HepG2 (cell line): ENCODE measurements around the gene ZG16. TPM values are rescaled to one million over a fixed set of nuclear protein-coding genes. Genes with fewer than 3 reads are reported as not detected.
A peak's percentile ranks its signal among the peaks of the same experiment; 100 is the strongest.

Experiments used
- PRDM4 ChIP-seq: sonication (generic); formaldehyde crosslinking; IDR thresholded peaks from 2 replicates; pipeline ENCODE4 v1.9.0; 2021; ENCODE audit warnings: missing genetic modification reagents, borderline replicate concordance
- RBM39 ChIP-seq: fragments of 200-400 bp; formaldehyde crosslinking; IDR thresholded peaks from one replicate; pipeline ENCODE4 v1.6.1; 2018; ENCODE audit warnings: antibody characterized with exemption, mild to moderate bottlenecking, low read depth, low read length; ENCODE audit not compliant: poor library complexity, severe bottlenecking
- RFX3 ChIP-seq: IDR thresholded peaks from 2 replicates; pipeline ENCODE4 v1.6.1; 2016; ENCODE audit warnings: missing biosample characterization, missing genetic modification reagents
- RXRA ChIP-seq: sonication (generic); formaldehyde crosslinking; IDR thresholded peaks from 2 replicates; pipeline ENCODE4 v1.5.1; 2020; ENCODE audit warnings: missing genetic modification reagents
- YEATS4 ChIP-seq: sonication (generic); formaldehyde crosslinking; IDR thresholded peaks from 2 replicates; pipeline ENCODE4 v1.4.0; 2020; ENCODE audit warnings: missing genetic modification reagents, borderline replicate concordance
- ZFYVE20 ChIP-seq: sonication (generic); formaldehyde crosslinking; IDR thresholded peaks from 2 replicates; pipeline ENCODE4 v1.8.0; 2023; ENCODE audit warnings: low read depth, mild to moderate bottlenecking, moderate library complexity, missing genetic modification reagents, borderline replicate concordance
- ZHX2 ChIP-seq, 2 experiments: sonication (generic) in 1 of 2; formaldehyde crosslinking in 1 of 2; IDR thresholded peaks; 2 replicates each; pipeline versions ENCODE4 v1.6.1 to v1.9.0; 2014 to 2022; ENCODE audit warnings: antibody characterized with exemption in 1 of 2, borderline replicate concordance in 1 of 2, inconsistent platforms in 1 of 2, low read depth in 1 of 2, missing genetic modification reagents in 1 of 2
- ZNF496 ChIP-seq: sonication (generic); formaldehyde crosslinking; IDR thresholded peaks from 2 replicates; pipeline ENCODE4 v1.8.1; 2023; ENCODE audit warnings: mild to moderate bottlenecking, moderate library complexity, missing genetic modification reagents; ENCODE audit not compliant: insufficient replicate concordance
- ZNF552 ChIP-seq: sonication (generic); formaldehyde crosslinking; IDR thresholded peaks from 2 replicates; pipeline ENCODE4 v1.9.0; 2022; ENCODE audit warnings: missing genetic modification reagents, mild to moderate bottlenecking, borderline replicate concordance
- ZNF614 ChIP-seq: IDR thresholded peaks from 2 replicates; pipeline ENCODE4 v1.6.1; 2018; ENCODE audit warnings: missing biosample characterization, missing genetic modification reagents, inconsistent platforms, borderline replicate concordance
- ZNF687 ChIP-seq: sonication (generic); formaldehyde crosslinking; IDR thresholded peaks from 2 replicates; pipeline ENCODE4 v1.5.1; 2020; ENCODE audit warnings: mild to moderate bottlenecking, missing genetic modification reagents, moderate library complexity
- ZNF691 ChIP-seq: sonication (generic); formaldehyde crosslinking; IDR thresholded peaks from 2 replicates; pipeline ENCODE4 v1.4.0; 2020; ENCODE audit warnings: missing genetic modification reagents, low read depth, mild to moderate bottlenecking, borderline replicate concordance
- ZNF879 ChIP-seq: sonication (generic); formaldehyde crosslinking; IDR thresholded peaks from 2 replicates; pipeline ENCODE4 v1.8.1; 2023; ENCODE audit warnings: missing genetic modification reagents
- polyA plus RNA-seq, 8 experiments: library from polyadenylated mRNA; depleted of rRNA in 3 of 8; stranded (reverse) in 7 of 8; unstranded in 1 of 8; fragments of >200 nt; fragmentation: Illumina TruSeq in 4 of 8; extraction: Trizol in 4 of 8; gene quantifications; 2 replicates each; pipeline versions ENCODE4 v1.2.1 to v1.2.3, GENCODE V29; 2011 to 2016; ENCODE audit warnings: low read depth in 4 of 8, missing spikeins in 1 of 8, mixed read lengths in 1 of 8; ENCODE audit not compliant: insufficient read depth in 1 of 8
- total RNA-seq, 5 experiments: library from RNA; depleted of rRNA; stranded (reverse); fragments of >200 nt; fragmentation: Illumina TruSeq; extraction: Trizol; gene quantifications; 2 replicates each; pipeline ENCODE4 v1.2.3, GENCODE V29; 2016; ENCODE audit warnings: low read depth in 1 of 5

Gene ZG16
- total and polyA plus RNA-seq, 2 of the 13 experiments (the other 11 are each of a cell fraction or from before 2014, with no cell fraction given): 0.04 to 0.07 TPM

- TF ChIP-seq ZHX2 (IDR thresholded peaks at IDR 0.05; ENCODE audit: low read depth) (no peak), ZHX2 (CRISPR knock-in tag; IDR thresholded peaks at IDR 0.05; ENCODE audit: borderline replicate concordance) (no peak), RXRA (CRISPR knock-in tag) (0 out of 2 replicates have a peak, but pooled peaks have one; percentile 22), RBM39 (peak; percentile 5), ZNF691 (no peak), RFX3 (CRISPR knock-in tag) (peak; percentile 67), YEATS4 (no peak), ZNF879 (CRISPR knock-in tag) (peak; percentile 72), PRDM4 (CRISPR knock-in tag) (no peak), ZNF687 (CRISPR knock-in tag) (peak; percentile 57), ZNF496 (CRISPR knock-in tag) (no peak), ZFYVE20 (no peak), ZNF552 (CRISPR knock-in tag) (0 out of 2 replicates have a peak, but pooled peaks have one; percentile 30), ZNF614 (CRISPR knock-in tag) (no peak)
Observed at GRCh38 chr16:29811896-29812665, 34.0 kb downstream of the ZG16 start, which contains the start of gene PRRT2 (continued).
